Fibroblast of mammary gland (primary cell): ENCODE results near the gene HRH3.
A peak's percentile ranks its signal among the peaks of the same experiment; 100 is the strongest.

Experiments used
- DNase-seq: peaks from one replicate; pipeline ENCODE4 v3.0.0-alpha.2; 2010; ENCODE audit warnings: low read depth
- H3K4me3 ChIP-seq: 2 replicates; pipeline ENCODE4 v1.5.1; 2011; ENCODE audit warnings: low read depth, mild to moderate bottlenecking, low read length, moderate library complexity; ENCODE audit not compliant: control insufficient read depth
- TF ChIP-seq, protein P1 (sequence below): conservative IDR thresholded peaks from 2 replicates; pipeline ENCODE4 v1.5.1; 2011; ENCODE audit warnings: low read depth, low read length, inconsistent platforms; ENCODE audit not compliant: control insufficient read depth, insufficient read depth

HRH3 gene

DNA sequence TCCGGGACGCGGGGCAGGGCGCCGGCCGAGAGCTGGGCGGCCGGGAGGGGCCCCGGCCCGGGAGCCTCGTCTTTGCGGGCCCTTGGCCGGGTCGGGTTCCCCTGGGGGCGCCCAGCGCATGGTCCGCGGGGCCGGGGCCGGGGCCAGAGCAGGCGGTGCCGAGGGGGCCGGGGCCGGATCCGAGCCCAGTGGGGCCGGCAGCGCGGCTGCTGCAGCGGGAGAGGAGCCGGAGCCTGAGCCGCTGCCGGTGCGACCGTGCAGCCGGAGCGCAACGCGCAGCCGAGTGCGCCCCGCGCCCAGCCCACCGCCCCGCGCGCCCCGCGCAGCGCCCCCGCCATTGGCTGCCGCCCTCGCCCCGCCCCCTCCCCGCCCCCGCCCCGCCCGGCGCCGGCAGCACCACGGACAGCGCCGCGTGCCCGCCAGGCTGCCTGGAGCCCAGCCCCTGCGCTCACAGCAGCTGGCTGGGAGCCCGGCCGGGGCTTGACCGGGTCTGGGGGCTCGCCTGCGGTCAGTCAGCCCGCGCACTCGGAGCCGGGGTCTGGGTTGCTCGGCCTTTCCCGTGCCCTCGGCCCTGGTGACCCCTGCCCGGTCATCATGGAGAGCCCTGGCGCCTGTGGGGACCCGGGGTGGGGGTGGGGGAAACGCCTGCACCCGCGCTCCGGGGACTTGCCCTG is at the start of gene HRH3:
Gene HRH3, minus strand, starts transcription at position 287 of the 674 bp plus-strand sequence. CDS start 308 bp downstream, outside the sequence.
- TF ChIP-seq, protein P1, sequence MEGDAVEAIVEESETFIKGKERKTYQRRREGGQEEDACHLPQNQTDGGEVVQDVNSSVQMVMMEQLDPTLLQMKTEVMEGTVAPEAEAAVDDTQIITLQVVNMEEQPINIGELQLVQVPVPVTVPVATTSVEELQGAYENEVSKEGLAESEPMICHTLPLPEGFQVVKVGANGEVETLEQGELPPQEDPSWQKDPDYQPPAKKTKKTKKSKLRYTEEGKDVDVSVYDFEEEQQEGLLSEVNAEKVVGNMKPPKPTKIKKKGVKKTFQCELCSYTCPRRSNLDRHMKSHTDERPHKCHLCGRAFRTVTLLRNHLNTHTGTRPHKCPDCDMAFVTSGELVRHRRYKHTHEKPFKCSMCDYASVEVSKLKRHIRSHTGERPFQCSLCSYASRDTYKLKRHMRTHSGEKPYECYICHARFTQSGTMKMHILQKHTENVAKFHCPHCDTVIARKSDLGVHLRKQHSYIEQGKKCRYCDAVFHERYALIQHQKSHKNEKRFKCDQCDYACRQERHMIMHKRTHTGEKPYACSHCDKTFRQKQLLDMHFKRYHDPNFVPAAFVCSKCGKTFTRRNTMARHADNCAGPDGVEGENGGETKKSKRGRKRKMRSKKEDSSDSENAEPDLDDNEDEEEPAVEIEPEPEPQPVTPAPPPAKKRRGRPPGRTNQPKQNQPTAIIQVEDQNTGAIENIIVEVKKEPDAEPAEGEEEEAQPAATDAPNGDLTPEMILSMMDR: no peak
- no peak for DNase-seq
- H3K4me3 ChIP-seq: no peak within 1 kb of the TSS

DNA sequence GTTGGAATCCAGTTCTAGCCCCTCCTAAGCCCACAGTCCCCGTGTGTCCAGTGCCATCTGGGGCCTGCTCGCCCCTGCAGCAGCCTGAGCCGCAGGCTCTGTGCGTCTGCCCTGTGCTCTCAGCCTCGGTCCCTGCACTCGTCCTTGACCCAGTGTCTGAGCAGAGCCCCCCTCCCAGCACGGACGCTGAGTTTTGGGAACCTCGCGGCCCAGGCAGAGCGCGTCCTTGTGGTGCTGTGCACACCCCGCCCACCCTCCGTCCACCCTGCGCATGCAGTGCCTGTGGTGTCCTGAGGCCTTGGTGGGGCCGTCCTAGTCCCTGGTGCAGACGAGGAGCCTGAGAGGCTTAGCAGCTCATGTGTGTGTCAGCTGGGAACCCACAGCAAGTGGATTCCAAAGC is 49.8 kb upstream of the HRH3 start:
- H3K4me3 ChIP-seq: no peak overlapping the region
- no peak for DNase-seq
- TF ChIP-seq, protein P1: no peak

DNA sequence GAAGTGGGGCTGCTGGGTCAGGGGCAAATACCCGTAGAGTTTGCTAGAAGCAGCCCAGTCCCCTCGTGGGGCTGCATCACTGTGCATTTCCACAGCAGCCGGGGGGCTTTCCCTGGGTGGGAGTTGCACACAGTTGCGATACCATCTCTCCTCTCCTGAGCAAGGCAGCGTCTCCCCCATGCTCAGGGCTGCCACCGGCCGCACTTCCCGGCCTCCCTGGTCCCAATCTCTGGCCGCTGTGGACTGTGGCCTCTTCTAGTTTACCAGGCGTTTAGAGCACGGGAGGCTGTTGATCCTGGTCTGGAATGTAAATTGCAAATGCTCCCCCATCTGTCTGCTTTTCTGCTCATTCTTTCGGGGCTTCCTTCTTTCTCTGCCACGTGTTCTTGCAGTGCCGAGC is 49.3 kb upstream of the HRH3 start:
- no peak overlapping the region for H3K4me3 ChIP-seq
- DNase-seq: no peak
- TF ChIP-seq, protein P1: no peak

DNA sequence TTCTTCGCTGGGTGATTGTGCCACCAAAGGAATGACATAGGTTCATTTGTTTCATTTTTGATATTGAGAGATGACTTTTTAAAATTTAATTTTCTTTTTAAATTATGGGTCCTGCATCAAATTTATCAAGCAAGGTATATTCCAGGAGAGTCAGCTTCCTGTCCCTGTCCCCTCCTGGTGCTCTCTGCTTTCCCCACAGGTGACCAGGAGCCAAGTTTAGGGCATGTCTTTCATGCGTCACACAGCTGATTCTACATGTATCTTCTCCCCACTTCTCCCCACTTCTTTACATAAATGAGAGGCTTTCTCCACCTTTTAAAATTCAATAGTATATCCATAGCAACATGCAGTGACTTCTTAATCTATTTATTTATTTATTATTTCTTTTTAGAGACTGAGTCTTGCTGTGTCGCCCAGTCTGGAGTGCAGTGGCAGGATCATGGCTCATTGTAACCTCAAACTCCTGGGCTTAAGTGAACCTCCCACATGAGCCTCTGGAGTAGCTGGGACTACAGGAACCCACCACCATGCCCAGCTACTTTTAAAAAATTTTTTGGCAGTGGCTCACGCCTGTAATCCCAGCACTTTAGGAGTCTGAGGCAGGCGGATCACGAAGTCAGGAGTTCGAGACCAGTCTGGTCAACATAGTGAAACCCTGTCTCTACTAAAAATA is 48.3 kb upstream of the HRH3 start:
- TF ChIP-seq, protein P1: no peak
- no peak overlapping the region for H3K4me3 ChIP-seq
- DNase-seq: no peak

DNA sequence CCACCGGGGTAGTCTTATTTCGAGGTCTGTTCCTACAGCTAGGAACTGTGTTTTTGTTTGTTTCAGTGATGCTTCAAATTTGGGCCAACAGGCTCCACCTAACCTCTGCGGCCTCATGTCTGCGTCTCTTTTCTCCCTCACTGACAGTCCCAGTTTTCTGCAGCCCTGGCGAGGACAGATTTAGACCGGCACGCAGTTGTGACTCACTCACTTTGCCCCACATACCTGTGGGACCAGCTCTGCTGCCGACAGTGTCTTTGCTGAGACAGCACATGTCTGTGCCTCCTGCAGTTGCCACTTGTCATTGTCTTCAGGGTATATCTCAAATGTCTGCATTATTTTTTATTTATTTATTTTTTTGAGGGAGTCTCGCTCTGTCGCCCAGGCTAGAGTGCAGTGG is 47.5 kb upstream of the HRH3 start:
- TF ChIP-seq, protein P1: no peak
- DNase-seq: no peak
- no peak overlapping the region for H3K4me3 ChIP-seq

DNA sequence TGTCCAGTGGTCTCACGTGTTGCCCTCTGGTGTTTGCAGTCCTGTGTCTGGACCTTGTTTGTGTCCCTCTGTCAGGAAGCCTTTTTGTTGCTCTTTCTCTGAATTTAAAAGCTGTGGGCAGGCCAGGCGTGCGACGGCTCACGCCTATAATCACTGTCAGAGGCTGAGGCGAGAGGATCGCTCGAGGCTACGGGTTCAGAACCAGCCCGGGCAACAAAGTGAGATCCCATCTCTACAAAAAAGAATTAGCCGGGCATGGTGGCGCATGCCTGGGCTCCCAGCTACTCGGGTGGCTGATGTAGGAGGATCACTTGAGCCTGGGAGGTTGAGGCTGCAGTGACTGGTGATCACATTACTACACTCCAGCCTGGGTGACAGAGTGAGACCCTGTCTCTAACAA is 46.8 kb upstream of the HRH3 start:
- DNase-seq: no peak
- TF ChIP-seq, protein P1: no peak
- no peak overlapping the region for H3K4me3 ChIP-seq

DNA sequence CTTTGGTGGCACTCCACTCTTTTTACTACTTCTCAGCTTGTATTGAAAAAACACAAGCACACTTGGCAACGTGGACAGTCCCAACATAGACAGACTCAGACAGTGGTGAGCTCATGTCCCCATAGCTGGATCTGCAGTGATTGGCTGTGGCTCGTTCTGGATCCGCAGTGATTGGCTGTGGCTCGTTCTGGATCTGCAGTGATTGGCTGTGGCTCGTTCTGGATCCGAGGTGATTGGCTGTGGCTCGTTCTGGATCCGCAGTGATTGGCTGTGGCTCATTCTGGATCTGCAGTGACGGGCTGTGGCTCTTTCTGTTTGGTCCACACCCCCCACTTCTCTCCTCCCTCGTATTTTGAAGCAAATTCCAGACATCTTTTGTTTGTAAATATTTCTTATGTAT is 46.3 kb upstream of the HRH3 start:
- peak; percentile 12 for DNase-seq

More for the DNA sequence above, 46.3 kb upstream of the HRH3 start:
- TF ChIP-seq, protein P1: no peak
- H3K4me3 ChIP-seq: no peak overlapping the region
